AG04449 (cell line): ENCODE data around the gene SP3.

Experiments
- CTCF ChIA-PET: fragments of 350-600 bp; formaldehyde crosslinking; extraction: SDS; loops from one replicate; lab custom pipeline; 2021; ENCODE audit warnings: antibody characterized with exemption; lab: Yijun Ruan, JAX
- POLR2A ChIA-PET: fragments of 400-600, 350-600 bp; formaldehyde crosslinking; extraction: SDS; loops from one replicate; lab custom pipeline; 2020; ENCODE audit warnings: antibody characterized with exemption, inconsistent platforms; lab: Yijun Ruan, JAX
- DNase-seq: peaks from one replicate; pipeline ENCODE4 v3.0.0-alpha.2; 2010; ENCODE audit warnings: low read depth, low spot score
- H3K4me3 ChIP-seq: 2 replicates; pipeline ENCODE4 v1.5.1; 2011; ENCODE audit warnings: low read depth, mild to moderate bottlenecking, control low read depth, low read length
- CTCF ChIP-seq: IDR thresholded peaks from one replicate; pipeline ENCODE4 v1.5.1; 2011; ENCODE audit warnings: mild to moderate bottlenecking, moderate library complexity, low read length, control low read depth, inconsistent platforms; ENCODE audit not compliant: insufficient read depth; ENCODE audit errors: missing control alignments

The SP3 gene

GRCh38 chr2:173866874-173867618 lies 98.1 kb downstream of the SP3 start:
- ChIA-PET POLR2A (no interaction called here), CTCF (interaction anchor here (0.7 to 1.1 kb wide), 2 partner anchors 9 to 22 kb away, joined by 3 read pairs; no protein-coding TSS in a partner anchor)
- no peak for DNase-seq
- H3K4me3 ChIP-seq: no peak overlapping the region
- no peak for TF ChIP-seq CTCF

DNA sequence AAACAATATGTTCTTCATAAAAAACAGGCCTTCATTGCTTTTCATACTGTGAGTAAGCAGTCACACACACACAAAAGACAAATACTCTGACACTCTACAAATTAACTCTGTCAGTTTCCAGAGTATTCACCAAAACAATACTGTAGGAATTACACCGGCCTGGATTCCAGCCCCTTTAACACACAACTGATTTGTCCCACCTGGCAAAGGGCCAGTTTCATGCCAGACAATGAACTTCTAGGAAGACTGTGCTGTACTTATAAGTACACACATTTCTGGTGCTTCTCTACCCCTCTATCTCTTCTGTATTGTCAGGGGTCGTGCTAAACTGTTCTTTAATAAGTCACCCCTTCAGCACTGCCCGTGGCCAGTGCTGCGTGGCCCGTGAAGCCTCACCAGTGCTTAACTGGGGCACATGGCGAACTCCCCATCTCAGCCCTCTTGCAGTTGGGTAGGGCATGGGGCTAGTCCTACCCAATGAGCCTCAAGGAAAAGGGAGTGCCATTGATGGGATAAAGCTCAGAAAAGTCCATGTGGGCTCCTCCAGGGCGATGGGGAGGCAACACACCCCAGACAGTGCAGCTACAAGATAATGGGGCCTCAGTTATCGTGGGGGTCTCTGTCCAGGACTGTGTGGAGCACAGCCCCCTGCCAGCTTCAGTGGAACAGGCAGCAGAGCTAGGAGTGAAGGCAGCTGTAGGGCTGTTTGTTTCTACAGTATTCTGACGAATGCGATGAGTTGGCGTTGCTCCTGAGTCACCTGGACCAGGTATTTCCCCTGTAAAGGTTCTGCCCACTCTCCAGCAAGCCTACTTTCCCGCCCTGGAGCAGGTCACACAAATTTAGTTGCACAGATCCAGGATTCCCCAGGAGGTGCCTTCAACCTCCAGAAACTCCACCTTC lies 99.0 kb downstream of the SP3 start:
- ChIA-PET POLR2A (no interaction called here), CTCF (interaction anchor here (1.1 kb wide), 1 partner anchor 21 kb away, joined by 3 read pairs; no protein-coding TSS in a partner anchor)
- no peak overlapping the region for H3K4me3 ChIP-seq
- no peak for DNase-seq
- no peak for TF ChIP-seq CTCF

- H3K4me3 ChIP-seq: no peak overlapping the region
- no peak for DNase-seq
- TF ChIP-seq CTCF: no peak
- CTCF ChIA-PET: interaction anchor here (1.1 kb wide), 1 partner anchor 9 kb away, joined by 3 read pairs; no protein-coding TSS in a partner anchor
- POLR2A ChIA-PET: no interaction called here
These were observed 102.5 kb downstream of the SP3 start for GRCh38 chr2:173862612-173863217.

DNA sequence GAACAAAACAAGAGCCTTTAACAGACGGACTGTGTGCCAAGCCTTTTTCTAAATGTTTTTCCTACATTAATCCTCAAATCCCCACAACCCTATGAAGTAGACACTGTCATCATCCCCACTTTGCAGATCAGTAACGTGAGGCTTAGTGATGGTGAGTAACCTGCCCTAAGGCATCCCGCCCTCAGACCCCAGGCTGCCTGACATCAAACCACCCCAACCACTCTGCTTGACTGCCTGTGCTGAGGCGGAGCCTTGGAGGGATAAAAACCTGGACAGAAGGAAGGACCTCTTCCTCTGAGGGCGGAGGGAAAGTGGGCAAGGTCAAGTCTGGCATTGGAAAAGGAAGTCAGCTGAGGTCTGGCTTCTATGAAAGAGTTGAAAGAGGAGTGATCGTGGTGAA lies 104.6 kb downstream of the SP3 start:
- no peak for TF ChIP-seq CTCF
- POLR2A ChIA-PET: no interaction called here
- no peak for DNase-seq
- H3K4me3 ChIP-seq: no peak overlapping the region
- CTCF ChIA-PET: interaction anchor here (1.8 kb wide), 1 partner anchor 22 kb away, joined by 4 read pairs; no protein-coding TSS in a partner anchor

DNA sequence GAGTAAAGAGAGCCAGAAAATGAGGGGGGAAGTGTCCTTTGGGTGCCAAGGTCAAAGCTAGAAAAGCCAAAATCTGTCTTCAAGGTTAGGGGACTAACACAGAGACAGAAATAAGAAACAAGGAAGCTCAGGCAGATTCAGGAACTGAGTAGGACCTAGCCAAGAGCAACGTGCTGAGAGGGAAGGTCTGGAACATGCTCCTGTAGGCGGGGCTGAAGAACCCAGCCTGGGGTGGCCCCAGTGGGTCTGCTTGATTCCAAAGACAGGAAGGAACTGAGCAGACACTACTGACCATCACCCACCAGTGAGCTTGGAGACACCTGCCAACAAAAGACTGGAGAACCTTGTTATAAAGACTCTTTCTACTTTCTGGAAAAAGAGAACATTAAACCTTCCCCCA lies 105.1 kb downstream of the SP3 start:
- POLR2A ChIA-PET: no interaction called here
- CTCF ChIA-PET: interaction anchor here (1.8 kb wide), 1 partner anchor 22 kb away, joined by 4 read pairs; no protein-coding TSS in a partner anchor
- H3K4me3 ChIP-seq: no peak overlapping the region
- TF ChIP-seq CTCF: no peak
- DNase-seq: no peak
